Activated T-helper 1 cell treated with anti-CD3 and anti-CD28 coated beads, Interleukin-12 subunit alpha, Interleukin-12 subunit beta, Interleukin-2, Interleukin-4 antibody, amounts not matched to agents 30 ng/mL and 10 ng/mL and 1 ng/mL, durations not matched to agents 14 hours and 24 hours and 36 hours (primary cell): ENCODE results near the gene AXIN1. TPM values are rescaled to one million over a fixed set of nuclear protein-coding genes. Genes with fewer than 3 reads are reported as not detected.
"Not testable (repeated sequence)": the region's sequence is repeated elsewhere in the genome, so short reads cannot be mapped to it uniquely, and the experiment has no call there.

Experiments
- DNase-seq: peaks from one replicate; pipeline ENCODE4 v3.0.0; 2021; ENCODE audit warnings: low spot score
- H3K27ac Mint-ChIP-seq: one replicate; pipeline ENCODE4 v1.8.0; 2021; ENCODE audit warnings: mild to moderate bottlenecking, mixed read lengths
- H3K27me3 Mint-ChIP-seq: one replicate; pipeline ENCODE4 v1.8.0; 2022; ENCODE audit warnings: mild to moderate bottlenecking, moderate library complexity, mixed read lengths; ENCODE audit not compliant: insufficient read depth
- H3K36me3 Mint-ChIP-seq: one replicate; pipeline ENCODE4 v1.8.0; 2021; ENCODE audit warnings: low read depth, mixed read lengths
- H3K4me1 Mint-ChIP-seq: one replicate; pipeline ENCODE4 v1.8.0; 2021; ENCODE audit warnings: low read depth, mixed read lengths
- H3K4me3 Mint-ChIP-seq: one replicate; pipeline ENCODE4 v1.8.0; 2021; ENCODE audit warnings: mild to moderate bottlenecking, moderate library complexity, mixed read lengths
- H3K9me3 Mint-ChIP-seq: one replicate; pipeline ENCODE4 v1.8.0; 2021; ENCODE audit warnings: mixed read lengths
- intact Hi-C: fragments of 100-400 bp; cut with micrococcal nuclease; formaldehyde crosslinking; loops from one replicate; pipeline ENCODE4 v1.15.1; 2024
- total RNA-seq: library from RNA; stranded (reverse); gene quantifications from 2 replicates; pipeline ENCODE4 v1.2.3, GENCODE V29; 2022

The AXIN1 gene
- total RNA-seq, 1 donor from 2014 or later: 30.3 TPM

GRCh38 chr16:370979-371514, 18.5 kb upstream of the AXIN1 start:
- DNase-seq: no peak
- intact Hi-C loops: loop anchor here (1.0 to 2.0 kb wide), 4 partner anchors 10 to 318 kb away; partner anchors contain the start of genes AXIN1, DECR2, PGAP6 and POLR3K
- no peak overlapping the region for H3K27ac Mint-ChIP-seq

DNA sequence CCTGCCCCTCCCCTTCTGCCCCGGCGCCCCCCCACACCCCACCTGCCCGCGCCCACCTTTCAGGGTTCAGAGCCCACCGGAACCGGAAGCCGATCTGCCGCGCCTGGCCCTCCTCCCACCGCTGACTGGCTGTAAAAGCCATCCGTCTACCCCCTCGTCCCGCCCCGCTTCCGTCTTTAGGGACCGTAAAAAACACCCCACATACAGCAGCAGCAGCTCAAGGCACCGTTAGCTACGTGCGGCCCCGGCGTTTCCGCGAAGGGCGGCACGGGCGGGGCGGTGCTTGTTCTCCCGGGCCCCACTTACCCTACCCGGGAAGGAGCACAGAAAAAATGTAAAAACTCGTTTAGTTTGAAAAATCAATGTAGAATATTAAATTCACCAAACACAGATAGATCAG, 17.9 kb upstream of the AXIN1 start, which contains the start of gene MRPL28:
Gene MRPL28 (minus strand): TSS at position 96 of the 400 bp plus-strand sequence. CDS start 320 bp downstream, outside the sequence.
- H3K9me3 Mint-ChIP-seq: no peaks in the 10 kb centered on the region
- peaks cover 4% of the 10 kb centered on the region for H3K4me1 Mint-ChIP-seq
- no peaks in the 10 kb centered on the region for H3K27me3 Mint-ChIP-seq
- peak within 1 kb of the TSS; percentile 84 for H3K27ac Mint-ChIP-seq
- intact Hi-C loops: loop anchor here (1.0 to 2.0 kb wide), 4 partner anchors 11 to 317 kb away; partner anchors contain the start of genes AXIN1, DECR2, PGAP6 and POLR3K
- peak; percentile 92 for DNase-seq
- H3K36me3 Mint-ChIP-seq: peaks cover 7% of the 10 kb centered on the region
- H3K4me3 Mint-ChIP-seq: peak within 1 kb of the TSS; percentile 86

More at GRCh38 chr16:370979-371514, 18.5 kb upstream of the AXIN1 start:
- H3K27me3 Mint-ChIP-seq: no peaks in the 10 kb centered on the region
- no peaks in the 10 kb centered on the region for H3K9me3 Mint-ChIP-seq
- peak overlapping the region; percentile 86 for H3K4me3 Mint-ChIP-seq
- peaks cover 7% of the 10 kb centered on the region for H3K36me3 Mint-ChIP-seq
- H3K4me1 Mint-ChIP-seq: peaks cover 4% of the 10 kb centered on the region

DNA sequence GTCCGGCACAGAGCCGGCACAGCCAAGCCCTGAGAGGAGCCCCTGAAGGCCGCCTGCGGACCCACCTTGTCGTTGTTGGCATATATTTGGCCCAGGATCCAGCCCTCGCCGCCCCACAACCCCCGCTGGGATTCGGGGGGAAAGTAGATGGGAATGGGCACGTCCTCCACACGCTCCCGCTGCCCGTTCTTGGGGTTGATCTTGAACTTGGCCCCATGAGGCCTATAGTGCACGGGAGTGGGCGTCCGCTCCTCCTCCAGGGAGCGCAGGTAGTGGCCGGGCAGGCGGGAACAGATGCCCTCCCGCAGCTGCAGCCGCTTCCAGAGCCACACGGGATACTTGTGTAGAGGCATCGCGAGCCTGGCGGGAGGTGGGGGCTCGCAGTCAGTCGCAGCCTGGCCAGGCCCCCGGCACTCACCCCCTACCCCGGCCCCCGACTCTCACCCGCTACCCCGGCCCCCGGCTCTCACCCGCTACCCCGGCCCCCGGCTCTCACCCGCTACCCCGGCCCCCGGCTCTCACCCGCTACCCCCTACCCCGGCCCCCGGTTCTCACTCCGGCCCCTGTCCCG, 17.4 kb upstream of the AXIN1 start:
- peaks cover 7% of the 10 kb centered on the region for H3K36me3 Mint-ChIP-seq
- H3K27me3 Mint-ChIP-seq: no peaks in the 10 kb centered on the region
- H3K27ac Mint-ChIP-seq: no peak overlapping the region
- H3K9me3 Mint-ChIP-seq: no peaks in the 10 kb centered on the region
- peaks cover 4% of the 10 kb centered on the region for H3K4me1 Mint-ChIP-seq
- no peak for DNase-seq
- intact Hi-C loops: loop anchor here (1.0 to 2.0 kb wide), 4 partner anchors 11 to 317 kb away; partner anchors contain the start of genes AXIN1, DECR2, PGAP6 and POLR3K
- H3K4me3 Mint-ChIP-seq: peak overlapping the region; percentile 77

DNA sequence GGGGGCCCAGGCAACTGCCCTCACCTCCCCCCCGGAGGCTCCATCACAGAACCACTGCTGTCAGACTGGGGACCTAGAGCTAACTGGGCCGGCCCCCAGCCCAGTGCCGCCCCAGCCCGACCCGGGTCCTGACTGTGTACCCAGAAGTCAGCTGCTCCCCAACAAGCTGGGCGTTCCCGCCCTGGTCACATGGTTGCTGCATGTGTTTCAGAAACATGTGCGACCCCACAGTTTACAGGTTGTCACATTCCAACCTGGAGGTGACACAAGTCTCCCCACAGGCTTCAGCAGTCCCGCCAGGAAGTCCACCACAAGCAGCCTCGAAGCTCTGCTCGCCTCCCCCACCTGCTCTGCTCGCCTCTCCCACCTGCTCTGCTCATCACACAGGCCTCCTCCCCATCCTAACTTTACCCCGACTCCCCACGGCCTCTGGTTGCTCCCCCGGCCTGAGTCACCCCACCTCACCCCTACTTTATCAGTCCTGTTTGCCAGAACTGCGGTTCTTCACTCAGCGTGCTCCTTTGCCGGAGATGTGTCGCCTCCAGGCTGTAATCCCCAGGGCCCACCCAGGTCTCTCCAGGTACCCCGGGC, 16.8 kb upstream of the AXIN1 start:
- Mint-ChIP-seq H3K4me3 (peak overlapping the region; percentile 77), H3K27me3 (no peaks in the 10 kb centered on the region), H3K27ac (no peak overlapping the region), H3K9me3 (no peaks in the 10 kb centered on the region), H3K4me1 (peaks cover 4% of the 10 kb centered on the region), H3K36me3 (peaks cover 7% of the 10 kb centered on the region)
- no peak for DNase-seq
- intact Hi-C loops: no loop called here

GRCh38 chr16:368388-369158, 16.1 kb upstream of the AXIN1 start:
- Mint-ChIP-seq H3K4me3 (peak overlapping the region; percentile 77), H3K9me3 (no peaks in the 10 kb centered on the region), H3K4me1 (peaks cover 4% of the 10 kb centered on the region), H3K27me3 (no peaks in the 10 kb centered on the region), H3K36me3 (peaks cover 7% of the 10 kb centered on the region), H3K27ac (no peak overlapping the region)
- intact Hi-C loops: no loop called here
- no peak for DNase-seq

DNA sequence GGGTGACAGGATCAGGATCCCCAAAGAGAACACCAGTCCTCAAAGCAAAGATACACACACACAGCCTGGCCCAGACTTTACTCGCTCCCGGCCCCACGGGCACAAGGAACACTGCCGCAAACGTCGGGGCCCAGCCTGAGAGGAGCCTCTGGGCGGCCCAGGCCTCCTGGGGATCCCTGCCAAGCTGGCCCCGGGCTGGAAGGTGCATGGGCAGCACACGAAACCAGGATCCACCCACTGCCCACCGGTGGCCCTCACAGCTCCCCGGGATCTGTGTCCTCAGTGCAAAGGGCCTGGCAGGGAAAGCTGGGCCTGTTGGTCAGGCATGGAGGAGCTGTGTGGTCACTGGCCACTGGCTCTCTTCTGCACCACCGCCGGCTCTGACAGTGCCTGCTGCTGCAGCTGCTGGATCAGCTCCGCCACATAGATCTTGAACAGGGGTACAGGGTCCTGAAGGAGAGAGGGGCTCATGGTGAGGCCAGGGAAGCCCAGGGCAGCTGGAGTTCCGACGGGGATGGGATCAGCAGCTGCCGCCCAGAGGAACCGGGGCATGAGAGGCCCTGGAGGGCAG, 14.9 kb upstream of the AXIN1 start:
- Mint-ChIP-seq H3K36me3 (peaks cover 4% of the 10 kb centered on the region), H3K4me1 (peaks cover 5% of the 10 kb centered on the region), H3K4me3 (peak overlapping the region; percentile 20), H3K9me3 (no peaks in the 10 kb centered on the region), H3K27ac (no peak overlapping the region), H3K27me3 (no peaks in the 10 kb centered on the region)
- DNase-seq: no peak
- intact Hi-C loops: no loop called here

DNA sequence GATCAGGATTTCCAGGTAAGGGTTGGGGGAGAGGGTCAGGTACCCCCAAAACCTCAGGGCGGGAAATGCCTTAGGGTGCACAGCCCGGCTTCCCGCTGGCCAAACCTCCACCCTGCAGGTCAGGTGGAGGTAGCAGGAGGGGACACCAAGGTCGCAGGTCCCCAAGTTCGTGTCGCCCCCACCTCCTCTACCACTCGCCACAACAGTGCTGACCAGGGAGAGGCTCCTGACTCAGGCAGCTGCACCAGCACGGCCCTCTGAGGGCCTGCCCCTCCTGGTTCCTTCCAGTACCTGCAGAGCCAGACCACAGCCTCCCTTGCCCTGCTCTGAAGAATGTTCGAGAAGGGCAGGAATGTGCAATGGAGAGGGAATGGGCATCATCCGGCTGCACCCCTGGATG, 14.0 kb upstream of the AXIN1 start:
- Mint-ChIP-seq H3K4me1 (peaks cover 11% of the 10 kb centered on the region), H3K4me3 (no peak overlapping the region), H3K27ac (no peak overlapping the region), H3K36me3 (peaks cover 4% of the 10 kb centered on the region), H3K27me3 (peaks cover 1% of the 10 kb centered on the region), H3K9me3 (no peaks in the 10 kb centered on the region)
- intact Hi-C loops: no loop called here
- DNase-seq: no peak

GRCh38 chr16:364595-365491, 12.3 kb upstream of the AXIN1 start:
- no peak overlapping the region for H3K4me3 Mint-ChIP-seq
- H3K4me1 Mint-ChIP-seq: peaks cover 6% of the 10 kb centered on the region
- no peak for DNase-seq
- intact Hi-C loops: loop anchor here (5.0 kb wide), 1 partner anchor 183 kb away; the partner anchor contains the start of gene HBQ1
- no peak overlapping the region for H3K27ac Mint-ChIP-seq
- H3K9me3 Mint-ChIP-seq: no peaks in the 10 kb centered on the region
- H3K27me3 Mint-ChIP-seq: peaks cover 1% of the 10 kb centered on the region
- peaks cover 4% of the 10 kb centered on the region for H3K36me3 Mint-ChIP-seq

DNA sequence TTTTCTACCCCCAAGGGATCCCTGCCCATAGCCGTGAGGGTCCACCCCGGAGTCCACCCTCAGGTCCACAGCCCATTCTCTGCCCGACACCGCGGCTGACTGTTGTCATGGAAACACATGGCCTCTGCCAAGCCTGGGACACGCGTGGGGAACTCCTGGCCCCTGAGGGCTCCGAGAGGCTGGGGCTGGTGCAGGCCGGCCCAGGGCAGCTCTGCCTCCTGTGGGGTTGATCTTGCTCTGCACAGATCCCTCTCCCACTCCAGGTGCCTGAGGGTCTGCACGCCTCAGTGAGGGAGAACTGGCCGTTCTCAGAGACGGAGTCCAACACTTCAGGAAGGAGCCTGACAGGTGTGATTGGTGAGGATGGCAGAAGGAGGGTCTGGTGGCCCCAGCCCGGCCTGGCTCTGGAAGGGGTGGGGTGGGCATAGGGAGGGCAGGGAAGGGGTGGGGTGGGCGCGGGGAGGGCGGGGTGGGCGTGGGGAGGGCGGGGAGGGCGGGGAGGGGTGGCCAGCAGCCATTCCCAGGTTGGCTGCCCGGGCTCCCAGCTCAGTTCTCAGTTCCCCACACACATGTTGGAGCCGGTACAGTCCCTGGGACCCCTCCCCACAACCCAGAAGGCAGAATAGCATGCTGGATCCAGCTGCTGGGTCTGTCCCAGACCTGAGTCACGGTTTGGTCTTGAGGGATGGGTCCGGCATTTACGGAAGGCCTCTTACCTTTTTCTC, 11.4 kb upstream of the AXIN1 start:
- no peak overlapping the region for H3K4me3 Mint-ChIP-seq
- H3K4me1 Mint-ChIP-seq: peaks cover 6% of the 10 kb centered on the region
- H3K36me3 Mint-ChIP-seq: peaks cover 4% of the 10 kb centered on the region
- no peak overlapping the region for H3K27ac Mint-ChIP-seq
- no peak for DNase-seq
- intact Hi-C loops: loop anchor here (5.0 kb wide), 1 partner anchor 182 kb away; the partner anchor contains the start of gene HBQ1
- peaks cover 1% of the 10 kb centered on the region for H3K27me3 Mint-ChIP-seq
- H3K9me3 Mint-ChIP-seq: no peaks in the 10 kb centered on the region

GRCh38 chr16:363110-363765, 10.7 kb upstream of the AXIN1 start:
- H3K27me3 Mint-ChIP-seq: peaks cover 1% of the 10 kb centered on the region
- DNase-seq: no peak
- H3K4me1 Mint-ChIP-seq: peaks cover 6% of the 10 kb centered on the region
- H3K9me3 Mint-ChIP-seq: no peaks in the 10 kb centered on the region
- H3K4me3 Mint-ChIP-seq: no peak overlapping the region
- intact Hi-C loops: loop anchor here (5.0 kb wide), 1 partner anchor 181 kb away; the partner anchor contains the start of gene HBQ1
- H3K27ac Mint-ChIP-seq: no peak overlapping the region
- peaks cover 4% of the 10 kb centered on the region for H3K36me3 Mint-ChIP-seq

DNA sequence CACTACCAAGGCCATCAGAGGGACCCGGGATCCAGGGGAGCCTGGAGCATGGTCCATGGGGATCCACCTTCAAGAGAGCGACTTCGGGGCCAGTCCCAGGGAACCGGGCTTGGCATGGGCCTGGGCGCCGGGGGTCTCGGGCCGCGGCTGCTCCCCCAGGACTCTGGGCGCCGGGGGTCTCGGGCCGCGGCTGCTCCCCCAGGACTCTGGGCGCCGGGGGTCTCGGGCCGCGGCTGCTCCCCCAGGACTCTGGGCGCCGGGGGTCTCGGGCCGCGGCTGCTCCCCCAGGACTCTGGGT, 10.1 kb upstream of the AXIN1 start:
- not testable (repeated sequence) for DNase-seq, H3K36me3 Mint-ChIP-seq, H3K4me3 Mint-ChIP-seq, H3K27me3 Mint-ChIP-seq, H3K27ac Mint-ChIP-seq, H3K9me3 Mint-ChIP-seq, H3K4me1 Mint-ChIP-seq
- intact Hi-C loops: loop anchor here (1.0 to 5.0 kb wide), 4 partner anchors 180 to 297 kb away; partner anchors contain the start of gene HBQ1
